Measurements from ENCODE around the gene ARPC5. TPM values are rescaled to one million over a fixed set of nuclear protein-coding genes. Genes with fewer than 3 reads are reported as not detected.

ARPC5 gene
- total and polyA plus RNA-seq, 2 of the 8 experiments (the other 6 are each of a cell fraction or from before 2014, with no cell fraction given) = 24.0 to 60.8 TPM

DNA sequence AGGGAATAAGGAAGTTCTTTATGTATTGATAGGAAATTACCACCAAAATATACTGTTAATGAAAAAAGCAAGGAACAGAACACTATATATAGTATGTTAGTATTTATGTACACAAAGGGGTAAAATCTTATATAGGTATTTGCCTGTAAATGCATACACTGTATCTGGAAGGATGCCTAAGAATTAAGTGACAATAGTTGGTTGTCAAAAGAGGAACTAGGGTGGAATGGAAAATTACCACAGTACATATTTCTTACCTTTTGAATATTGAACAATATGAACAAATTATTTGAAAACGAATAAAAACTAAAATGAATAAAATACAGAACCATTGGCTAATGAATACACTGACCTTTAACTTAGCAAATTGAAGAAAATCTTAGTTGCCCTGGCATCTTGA, 13.6 kb downstream of the ARPC5 start (continued):
- TF ChIP-seq POLR2AphosphoS5 (IDR thresholded peaks at IDR 0.05; ENCODE audit: low read depth, low read length) = no peak
- TF ChIP-seq HDAC2 (IDR thresholded peaks at IDR 0.05; ENCODE audit: borderline replicate concordance in 1 of 2, low read depth in 2 of 2, low read length in 2 of 2) = no peak
- TF ChIP-seq, protein P1, sequence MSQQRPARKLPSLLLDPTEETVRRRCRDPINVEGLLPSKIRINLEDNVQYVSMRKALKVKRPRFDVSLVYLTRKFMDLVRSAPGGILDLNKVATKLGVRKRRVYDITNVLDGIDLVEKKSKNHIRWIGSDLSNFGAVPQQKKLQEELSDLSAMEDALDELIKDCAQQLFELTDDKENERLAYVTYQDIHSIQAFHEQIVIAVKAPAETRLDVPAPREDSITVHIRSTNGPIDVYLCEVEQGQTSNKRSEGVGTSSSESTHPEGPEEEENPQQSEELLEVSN (IDR thresholded peaks at IDR 0.05) = no peak
